GM21360 (cell line): ENCODE results near the gene VASH2.
A peak's percentile ranks its signal among the peaks of the same experiment; 100 is the strongest.

ENCODE experiments used
- ATAC-seq: cut with Tn5 transposase; IDR thresholded peaks from one replicate; pipeline ENCODE4 v1.9.1; 2021; ENCODE audit warnings: mild to moderate bottlenecking, moderate library complexity; ENCODE audit not compliant: unreplicated experiment

The VASH2 gene

GRCh38 chr1:212928323-212929291 lies 21.7 kb upstream of the VASH2 start:
- ATAC-seq = peak; percentile 65

- ATAC-seq = peak; percentile 66
Observed at GRCh38 chr1:212930986-212931678, 19.2 kb upstream of the VASH2 start.

GRCh38 chr1:212933815-212934471 lies 16.4 kb upstream of the VASH2 start:
- no peak for ATAC-seq

- ATAC-seq = no peak
Observed at GRCh38 chr1:212935387-212935981, 14.9 kb upstream of the VASH2 start.

- no peak for ATAC-seq
Observed at GRCh38 chr1:212937034-212937433, 13.3 kb upstream of the VASH2 start.

GRCh38 chr1:212938846-212939245 lies 11.5 kb upstream of the VASH2 start:
- no peak for ATAC-seq

- no peak for ATAC-seq
Observed at GRCh38 chr1:212941452-212941851, 8.9 kb upstream of the VASH2 start.

- no peak for ATAC-seq
Observed at GRCh38 chr1:212942679-212943392, 7.5 kb upstream of the VASH2 start.

- no peak for ATAC-seq
Observed at GRCh38 chr1:212943393-212943710, 7.0 kb upstream of the VASH2 start.

- peak; percentile 62 for ATAC-seq
Observed at GRCh38 chr1:212944229-212944901, 6.0 kb upstream of the VASH2 start.

- no peak for ATAC-seq
Observed at GRCh38 chr1:212945056-212945455, 5.3 kb upstream of the VASH2 start.

- ATAC-seq = no peak
Observed at GRCh38 chr1:212945463-212946160, 4.7 kb upstream of the VASH2 start.

GRCh38 chr1:212946872-212947271 lies 3.5 kb upstream of the VASH2 start:
- ATAC-seq = no peak

- no peak for ATAC-seq
Observed at GRCh38 chr1:212949771-212950170, 570 bp upstream of the VASH2 start.

GRCh38 chr1:212951126-212951946 lies 995 bp downstream of the VASH2 start:
- no peak for ATAC-seq

GRCh38 chr1:212951947-212952640 lies 1.8 kb downstream of the VASH2 start:
- ATAC-seq = no peak

- ATAC-seq = no peak
Observed at GRCh38 chr1:212952641-212952976, 2.3 kb downstream of the VASH2 start.

GRCh38 chr1:212953321-212953720 lies 3.0 kb downstream of the VASH2 start:
- ATAC-seq = no peak
